Spleen (tissue), 11 donors: ENCODE measurements around the gene SLC17A3. TPM values are rescaled to one million over a fixed set of nuclear protein-coding genes. Genes with fewer than 3 reads are reported as not detected.

ENCODE experiments used
- DNase-seq: peaks from one replicate; pipeline ENCODE4 v3.0.0-alpha.2; 2020
- H3K27ac ChIP-seq, 8 donors: fragments of 200-600 bp; sonication (generic) in 7 of 8; 1 replicate in 4 of 8; 2 replicates in 4 of 8; pipeline versions ENCODE4 v1.5.0 to v1.8.0; 2016 to 2021; ENCODE audit warnings: inconsistent platforms in 4 of 8, mild to moderate bottlenecking in 4 of 8, moderate library complexity in 1 of 8
- H3K27me3 ChIP-seq, 7 donors: fragments of 200-600 bp; sonication (generic) in 6 of 7; replicated peaks in 1 of 7; 1 replicate in 4 of 7; 2 replicates in 3 of 7; pipeline versions ENCODE4 v1.5.0 to v1.8.0; 2016 to 2021; ENCODE audit warnings: inconsistent platforms in 3 of 7, mild to moderate bottlenecking in 1 of 7
- H3K36me3 ChIP-seq, 6 donors: fragments of 200-600 bp; sonication (generic) in 5 of 6; 1 replicate in 4 of 6; 2 replicates in 2 of 6; pipeline versions ENCODE4 v1.5.0 to v1.8.0; 2016 to 2021; ENCODE audit warnings: inconsistent platforms in 2 of 6
- H3K4me1 ChIP-seq, 6 donors: fragments of 200-600 bp; sonication (generic) in 5 of 6; 1 replicate in 3 of 6; 2 replicates in 3 of 6; pipeline versions ENCODE4 v1.5.0 to v1.8.0; 2016 to 2021; ENCODE audit warnings: inconsistent platforms in 3 of 6
- H3K4me3 ChIP-seq, 8 donors: fragments of 200-600 bp; sonication (generic) in 7 of 8; 1 replicate in 4 of 8; 2 replicates in 4 of 8; pipeline versions ENCODE4 v1.5.0 to v1.8.0; 2016 to 2021; ENCODE audit warnings: inconsistent platforms in 4 of 8, mild to moderate bottlenecking in 4 of 8, moderate library complexity in 2 of 8
- H3K9me3 ChIP-seq, 8 donors: fragments of 200-600 bp; sonication (generic) in 7 of 8; 1 replicate in 4 of 8; 2 replicates in 4 of 8; pipeline versions ENCODE4 v1.5.0 to v1.8.0; 2016 to 2021; ENCODE audit warnings: inconsistent platforms in 4 of 8
- POLR2A ChIP-seq, 3 donors: fragments of 450-650 bp; IDR thresholded peaks; one replicate each; pipeline ENCODE4 v1.5.1; 2017; ENCODE audit warnings: antibody characterized with exemption in 3 of 3, mild to moderate bottlenecking in 1 of 3
- POLR2AphosphoS5 ChIP-seq, 3 donors: sonication (generic); formaldehyde crosslinking; IDR thresholded peaks; one replicate each; pipeline ENCODE4 v1.5.1; 2017; ENCODE audit warnings: antibody characterized with exemption in 3 of 3
- WGBS, 5 donors: extraction: QIAGEN DNeasy Blood & Tissue Kit in 3 of 5; methylation state at CpG; one replicate each; pipeline versions ENCODE4 v1.1.5 to v1.1.7; 2013 to 2018; 5-methylcytosine and 5-hydroxymethylcytosine counted together
- intact Hi-C: fragments of 100-400 bp; cut with DNase I; formaldehyde crosslinking; loops from one replicate; pipeline ENCODE4 v1.15.0; 2023; ENCODE audit warnings: low total_unique reads
- polyA plus RNA-seq, 3 donors: library from polyadenylated mRNA; stranded (reverse); fragments of 200-250 nt; gene quantifications; one replicate each; pipeline ENCODE4 v1.2.1, GENCODE V29; 2013
- total RNA-seq, 7 donors: library from RNA; depleted of rRNA in 3 of 7; stranded (reverse); fragments of >200 nt in 3 of 7; fragmentation: NEBNext Ultra II Directional in 4 of 7; extraction: Animal tissue kit (Norgen Biotek cat#: 25700) in 4 of 7; gene quantifications; one replicate each; pipeline versions ENCODE4 v1.1.0 to v1.2.1, GENCODE V29; 2016 to 2021
- TF ChIP-seq, protein P1 (sequence below), 11 experiments: fragments of 200-600 bp in 7 of 11; fragments of 450-650 bp in 4 of 11; sonication (generic) in 4 of 11; IDR thresholded peaks in 8 of 11; conservative IDR thresholded peaks in 3 of 11; 1 replicate in 7 of 11; 2 replicates in 4 of 11; pipeline versions ENCODE4 v1.4.0 to v1.8.0; 2016 to 2021; ENCODE audit warnings: antibody characterized with exemption in 11 of 11, inconsistent platforms in 4 of 11, mild to moderate bottlenecking in 1 of 11
- donor health status: healthy with polysubstance abuse.
- donor health status: DM: no; HTN: no; CAD: no; lungs with moderate emphysema.
- donor health status: DM: no; HTN: no; CAD: no.
- donor health status: Bipolar disorder and iron deficiency.
- donor health status: healthy.
- donor health status: DM: no; HTN: no; CAD: no.
- donor health status: DM: yes; HTN: yes; CAD: no.

Gene SLC17A3
- total and polyA plus RNA-seq, 10 donors, result 0.11 TPM; not detected in 9

- Histone ChIP-seq H3K36me3 (no peaks in the 10 kb centered on the region), H3K4me3 (no peak overlapping the region), H3K27me3 (peaks cover 0 to 19% (median 0%) of the 10 kb centered on the region in 7 donors), H3K9me3 (no peaks in the 10 kb centered on the region), H3K27ac (no peak overlapping the region), H3K4me1 (no peaks in the 10 kb centered on the region)
- WGBS, 5 donors, result 53 to 82% (median 70%) methylated on average over 8 of the region's 8 CpGs
- TF ChIP-seq POLR2A (IDR thresholded peaks at IDR 0.05), result no peak
- TF ChIP-seq POLR2AphosphoS5 (IDR thresholded peaks at IDR 0.05), result no peak
- TF ChIP-seq, protein P1, sequence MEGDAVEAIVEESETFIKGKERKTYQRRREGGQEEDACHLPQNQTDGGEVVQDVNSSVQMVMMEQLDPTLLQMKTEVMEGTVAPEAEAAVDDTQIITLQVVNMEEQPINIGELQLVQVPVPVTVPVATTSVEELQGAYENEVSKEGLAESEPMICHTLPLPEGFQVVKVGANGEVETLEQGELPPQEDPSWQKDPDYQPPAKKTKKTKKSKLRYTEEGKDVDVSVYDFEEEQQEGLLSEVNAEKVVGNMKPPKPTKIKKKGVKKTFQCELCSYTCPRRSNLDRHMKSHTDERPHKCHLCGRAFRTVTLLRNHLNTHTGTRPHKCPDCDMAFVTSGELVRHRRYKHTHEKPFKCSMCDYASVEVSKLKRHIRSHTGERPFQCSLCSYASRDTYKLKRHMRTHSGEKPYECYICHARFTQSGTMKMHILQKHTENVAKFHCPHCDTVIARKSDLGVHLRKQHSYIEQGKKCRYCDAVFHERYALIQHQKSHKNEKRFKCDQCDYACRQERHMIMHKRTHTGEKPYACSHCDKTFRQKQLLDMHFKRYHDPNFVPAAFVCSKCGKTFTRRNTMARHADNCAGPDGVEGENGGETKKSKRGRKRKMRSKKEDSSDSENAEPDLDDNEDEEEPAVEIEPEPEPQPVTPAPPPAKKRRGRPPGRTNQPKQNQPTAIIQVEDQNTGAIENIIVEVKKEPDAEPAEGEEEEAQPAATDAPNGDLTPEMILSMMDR (IDR thresholded peaks at IDR 0.05 in 8 of 11, conservative IDR thresholded peaks at IDR 0.05 in 3 of 11), result no peak
- no peak for DNase-seq
- intact Hi-C loops, result no loop called here
These were observed 38.4 kb downstream of the SLC17A3 start for GRCh38 chr6:25835442-25836283.

GRCh38 chr6:25834950-25835349, 39.1 kb downstream of the SLC17A3 start:
- Histone ChIP-seq H3K36me3 (no peaks in the 10 kb centered on the region), H3K4me3 (no peak overlapping the region), H3K4me1 (no peaks in the 10 kb centered on the region), H3K27me3 (peaks cover 0 to 21% (median 0%) of the 10 kb centered on the region in 7 donors), H3K27ac (no peak overlapping the region), H3K9me3 (no peaks in the 10 kb centered on the region)
- no peak for DNase-seq
- 9 to 37% (median 27%) methylated on average over 1 of the region's 1 CpG for WGBS, 5 donors
- TF ChIP-seq, protein P1 (IDR thresholded peaks at IDR 0.05 in 8 of 11, conservative IDR thresholded peaks at IDR 0.05 in 3 of 11), result no peak
- no peak for TF ChIP-seq POLR2AphosphoS5 (IDR thresholded peaks at IDR 0.05)
- no peak for TF ChIP-seq POLR2A (IDR thresholded peaks at IDR 0.05)
- intact Hi-C loops, result no loop called here

GRCh38 chr6:25833136-25833535, 40.9 kb downstream of the SLC17A3 start:
- H3K4me3 ChIP-seq, result no peak overlapping the region
- H3K9me3 ChIP-seq, result no peaks in the 10 kb centered on the region
- no peak for DNase-seq
- intact Hi-C loops, result no loop called here
- H3K27ac ChIP-seq, result no peak overlapping the region
- no peaks in the 10 kb centered on the region for H3K4me1 ChIP-seq
- peaks cover 0 to 22% (median 0%) of the 10 kb centered on the region in 7 donors for H3K27me3 ChIP-seq
- TF ChIP-seq, protein P1 (IDR thresholded peaks at IDR 0.05 in 8 of 11, conservative IDR thresholded peaks at IDR 0.05 in 3 of 11), result no peak
- TF ChIP-seq POLR2AphosphoS5 (IDR thresholded peaks at IDR 0.05) (no peak), POLR2A (IDR thresholded peaks at IDR 0.05) (no peak)
- H3K36me3 ChIP-seq, result no peaks in the 10 kb centered on the region

GRCh38 chr6:25832670-25833069, 41.4 kb downstream of the SLC17A3 start:
- H3K9me3 ChIP-seq, result no peaks in the 10 kb centered on the region
- H3K36me3 ChIP-seq, result no peaks in the 10 kb centered on the region
- H3K4me1 ChIP-seq, result no peaks in the 10 kb centered on the region
- 91 to 98% (median 94%) methylated on average over 3 of the region's 3 CpGs for WGBS, 5 donors
- H3K27me3 ChIP-seq, result peaks cover 0 to 22% (median 0%) of the 10 kb centered on the region in 7 donors
- no peak for DNase-seq
- no peak overlapping the region for H3K4me3 ChIP-seq
- H3K27ac ChIP-seq, result no peak overlapping the region
- intact Hi-C loops, result no loop called here
- TF ChIP-seq, protein P1 (IDR thresholded peaks at IDR 0.05 in 8 of 11, conservative IDR thresholded peaks at IDR 0.05 in 3 of 11), result no peak
- TF ChIP-seq POLR2A (IDR thresholded peaks at IDR 0.05), result no peak
- TF ChIP-seq POLR2AphosphoS5 (IDR thresholded peaks at IDR 0.05), result no peak
